ENCODE measurements around the gene HGD. TPM values are rescaled to one million over a fixed set of nuclear protein-coding genes. Genes with fewer than 3 reads are reported as not detected.
A peak's percentile ranks its signal among the peaks of the same experiment; 100 is the strongest.
"Not testable (repeated sequence)": the region's sequence is repeated elsewhere in the genome, so short reads cannot be mapped to it uniquely, and the experiment has no call there.

The HGD gene
- 1 to 10 TPM in 4 of 9 donors, under 1 TPM in 4, not detected in 1; 0.32 to 2.2 (median 1.2) TPM for total RNA-seq
- polyA plus RNA-seq, result 1 to 10 TPM in 1 of 3 donors, under 1 TPM in 2; 0.56 to 1.1 (median 0.71) TPM
- long read RNA-seq, donor 1, result 0 reads
- long read RNA-seq, donor 2, result 0 reads
- long read RNA-seq, donor 3, result 0 reads
- long read RNA-seq, donor 4, result 0 reads
- long read RNA-seq, donor 5, result 0 reads
- long read RNA-seq, donor 6, result 0 reads
- long read RNA-seq, donor 7, result 0 reads
- long read RNA-seq, donor 8, result 0 reads
- long read RNA-seq, donor 9, result 0 reads
- long read RNA-seq, donor 10, result 0 reads

- Histone ChIP-seq H3K36me3 (replicated peaks in 1 of 2) (no peaks in the 10 kb centered on the region), H3K4me1 (replicated peaks in 1 of 2) (peaks cover 11 to 15% of the 10 kb centered on the region in 2 donors), H3K27me3 (no peaks in the 10 kb centered on the region), H3K27ac (no peak within 1 kb of the TSS), H3K9me3 (replicated peaks in 1 of 3) (no peaks in the 10 kb centered on the region), H3K4me3 (no peak within 1 kb of the TSS)
- intact Hi-C loops (cut with DNase I), result no loop called here
- WGBS, 4 donors, result 92 to 98% (median 96%) methylated on average over 5 of the region's 5 CpGs
- DNase-seq, result no peak
- no peak for TF ChIP-seq CTCF (IDR thresholded peaks at IDR 0.05)
- TF ChIP-seq POLR2A (IDR thresholded peaks at IDR 0.05), result no peak
Measured at GRCh38 chr3:120682095-120682681, at the start of gene HGD. HGD (minus strand) TSS chr3:120682239; CDS start chr3:120682111, 128 bp downstream.

- DNase-seq, result no peak
- TF ChIP-seq CTCF (IDR thresholded peaks at IDR 0.05), result no peak
- Histone ChIP-seq H3K4me1 (replicated peaks in 1 of 2) (no peaks in the 10 kb centered on the region), H3K4me3 (no peak overlapping the region), H3K27ac (no peak overlapping the region), H3K27me3 (no peaks in the 10 kb centered on the region), H3K36me3 (replicated peaks in 1 of 2) (peaks cover 0 to 3% of the 10 kb centered on the region in 2 donors), H3K9me3 (replicated peaks in 1 of 3) (no peaks in the 10 kb centered on the region)
- intact Hi-C loops (cut with DNase I), result no loop called here
- 84 to 96% (median 89%) methylated on average over 4 of the region's 4 CpGs for WGBS, 4 donors
Measured at GRCh38 chr3:120730576-120731542, 48.8 kb upstream of the HGD start.

- TF ChIP-seq CTCF (IDR thresholded peaks at IDR 0.05), result no peak
- TF ChIP-seq POLR2A (IDR thresholded peaks at IDR 0.05), result no peak
- Histone ChIP-seq H3K4me1 (replicated peaks in 1 of 2) (no peaks in the 10 kb centered on the region), H3K9me3 (replicated peaks in 1 of 3) (no peaks in the 10 kb centered on the region), H3K4me3 (no peak overlapping the region), H3K36me3 (replicated peaks in 1 of 2) (peaks cover 0 to 3% of the 10 kb centered on the region in 2 donors), H3K27me3 (no peaks in the 10 kb centered on the region), H3K27ac (no peak overlapping the region)
- WGBS, 4 donors, result 72 to 91% (median 81%) methylated on average over 1 of the region's 1 CpG
- no peak for DNase-seq
- intact Hi-C loops (cut with DNase I), result no loop called here
Measured at GRCh38 chr3:120726791-120727190, 44.8 kb upstream of the HGD start.

GRCh38 chr3:120719167-120719834, 37.3 kb upstream of the HGD start:
- H3K9me3 ChIP-seq (replicated peaks in 1 of 3); intact Hi-C loops (cut with DNase I); H3K27ac ChIP-seq; H3K4me1 ChIP-seq (replicated peaks in 1 of 2); H3K36me3 ChIP-seq (replicated peaks in 1 of 2); H3K27me3 ChIP-seq: not testable (repeated sequence)
- WGBS, 4 donors, result 74 to 91% (median 77%) methylated on average over 15 to 20 of the region's 20 CpGs
- H3K4me3 ChIP-seq, result peak overlapping the region in 1 of 4 donors; percentile 32
- peak in 4 of 7 donors; percentile 20 to 59 (median 28) for DNase-seq
